ENCODE measurements around the gene PPM1B. TPM values are rescaled to one million over a fixed set of nuclear protein-coding genes. Genes with fewer than 3 reads are reported as not detected.

The PPM1B gene
- total and polyA plus RNA-seq, 2 of the 8 experiments (the other 6 are each of a cell fraction or from before 2014, with no cell fraction given): 43.6 to 126 TPM

DNA sequence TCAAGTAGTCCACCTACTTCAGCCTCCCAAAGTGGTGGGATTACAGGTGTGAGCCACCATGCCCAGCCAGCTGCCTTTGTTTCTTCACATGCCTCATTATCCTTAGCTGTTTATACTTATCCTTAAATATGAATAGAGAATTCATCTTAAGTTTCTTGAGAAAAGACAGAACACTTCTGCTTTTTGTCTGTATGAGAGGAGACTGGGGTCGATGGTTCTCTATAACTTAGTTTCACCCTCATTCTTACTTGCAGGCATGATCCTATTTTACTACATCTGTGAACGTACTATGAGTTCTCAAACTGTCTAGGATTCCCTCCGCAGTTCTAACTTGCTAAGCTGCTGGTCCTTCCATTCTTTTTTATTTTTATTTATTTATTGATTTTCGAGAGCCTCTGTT, 20.4 kb downstream of the PPM1B start:
- H3K18ac ChIP-seq (ENCODE audit: extremely low read depth, low read length): no peak overlapping the region
- no peaks in the 10 kb centered on the region for H3K27me3 ChIP-seq (replicated peaks in 1 of 4; ENCODE audit: control insufficient read depth in 3 of 4, extremely low read depth in 1 of 4, insufficient read depth in 3 of 4, low read length in 3 of 4)
- H3K23ac ChIP-seq (ENCODE audit: insufficient read length): no peak overlapping the region
- CTCF ChIA-PET (ENCODE audit: partially characterized antibody): no interaction called here
- H4K20me1 ChIP-seq (replicated peaks in 1 of 2; ENCODE audit: control insufficient read depth in 1 of 2, insufficient read depth in 2 of 2, low read length in 2 of 2): peaks cover 8% of the 10 kb centered on the region in 2 experiments
- DNase-seq (ENCODE audit: low read depth in 1 of 2, low spot score in 2 of 2) (no peak), FAIRE-seq (no peak)
- no peak overlapping the region for H2BK5ac ChIP-seq (ENCODE audit: low read depth, low read length)
- H3K36me3 ChIP-seq (ENCODE audit: control insufficient read depth in 2 of 4, insufficient read depth in 4 of 4, low read length in 3 of 4): peaks cover 0 to 4% (median 2%) of the 10 kb centered on the region in 4 experiments; a peak in 3 of 8 replicates
- WGBS, 2 experiments (ENCODE audit: extremely low coverage in 1 of 2, insufficient coverage in 1 of 2, insufficient read length in 1 of 2, insufficient replicate concordance in 2 of 2, low coverage in 1 of 2, low lambda C conversion rate in 2 of 2, missing lambda C conversion rate in 1 of 2): 95% methylated on average over 4 of the region's 4 CpGs; no CpG with 5 or more reads in 1 of the 2 experiments
- H3K4ac ChIP-seq (replicated peaks; ENCODE audit: insufficient read length, low read depth, low read length): no peak overlapping the region
- H4K91ac ChIP-seq (replicated peaks; ENCODE audit: insufficient read length, low read length): no peak overlapping the region
- H3K14ac ChIP-seq (ENCODE audit: insufficient read length): no peak overlapping the region
- POLR2A ChIA-PET (ENCODE audit: partially characterized antibody): interaction anchor here (0.6 to 3.1 kb wide), 2 partner anchors 18 to 67 kb away, joined by 3 to 7 read pairs; no protein-coding TSS in a partner anchor
- no peak overlapping the region for H2AFZ ChIP-seq (ENCODE audit: low read length)
- H3K4me3 ChIP-seq (ENCODE audit: extremely low read depth in 1 of 4, insufficient read depth in 2 of 4, low read depth in 3 of 4, low read length in 4 of 4): no peak overlapping the region
- no peak overlapping the region for H2BK120ac ChIP-seq (replicated peaks; ENCODE audit: low read depth, low read length)
- H3K4me1 ChIP-seq (replicated peaks in 1 of 4; ENCODE audit: control insufficient read depth in 3 of 4, insufficient read depth in 4 of 4, low read length in 3 of 4): peaks cover 0 to 4% (median 2%) of the 10 kb centered on the region in 4 experiments; a peak in 3 of 7 replicates
- H3K23me2 ChIP-seq (ENCODE audit: low read depth, low read length): no peaks in the 10 kb centered on the region
- H2AK5ac ChIP-seq (ENCODE audit: low read depth, low read length): no peak overlapping the region
- H3K56ac ChIP-seq (replicated peaks; ENCODE audit: insufficient read length, low read depth, low read length): no peak overlapping the region
- H3K79me2 ChIP-seq (ENCODE audit: control insufficient read depth in 1 of 2, insufficient read depth in 2 of 2, low read length in 2 of 2): peaks cover 36 to 100% of the 10 kb centered on the region in 2 experiments; a peak in 3 of 4 replicates
- no peak overlapping the region for H2BK15ac ChIP-seq (ENCODE audit: low read length)
- H3K9ac ChIP-seq (replicated peaks in 1 of 4; ENCODE audit: extremely low read depth in 1 of 4, low read depth in 3 of 4, low read length in 3 of 4): no peak overlapping the region
- no peak overlapping the region for H4K8ac ChIP-seq (ENCODE audit: extremely low read depth, insufficient read depth, low read length)
- H3K9me3 ChIP-seq (ENCODE audit: insufficient read depth in 2 of 2, low read depth in 1 of 2, low read length in 1 of 2): no peaks in the 10 kb centered on the region
- no peak overlapping the region for H4K5ac ChIP-seq (ENCODE audit: insufficient read length, low read depth, low read length)
- no peak overlapping the region for H2BK20ac ChIP-seq (ENCODE audit: low read length)
- no peak overlapping the region for H2BK12ac ChIP-seq (ENCODE audit: low read depth, low read length)
- H3K27ac ChIP-seq (ENCODE audit: low read depth, low read length): no peak overlapping the region
- H3K79me1 ChIP-seq (ENCODE audit: low read depth, low read length): peaks cover 2% of the 10 kb centered on the region; the same call in 1 of the 2 replicates
- no peak overlapping the region for H3K4me2 ChIP-seq (ENCODE audit: insufficient read depth in 1 of 2, low read depth in 2 of 2, low read length in 2 of 2)
- no peak for TF ChIP-seq RFX5 (IDR thresholded peaks at IDR 0.05; ENCODE audit: borderline replicate concordance, low read depth, low read length)
- TF ChIP-seq EZH2 (IDR thresholded peaks at IDR 0.05; ENCODE audit: low read depth, low read length, severe bottlenecking): no peak
- no peak for TF ChIP-seq CTBP2 (IDR thresholded peaks at IDR 0.05; ENCODE audit: borderline replicate concordance, insufficient read depth, insufficient read length, low read length)
- TF ChIP-seq RBBP5 (IDR thresholded peaks at IDR 0.05; ENCODE audit: borderline replicate concordance, low read depth, low read length): no peak
- no peak for TF ChIP-seq YY1 (IDR thresholded peaks at IDR 0.05; ENCODE audit: low read depth, low read length)
- no peak for TF ChIP-seq PHF8 (conservative IDR thresholded peaks at IDR 0.05; ENCODE audit: low read depth, low read length)
- TF ChIP-seq SAP30 (IDR thresholded peaks at IDR 0.05; ENCODE audit: insufficient read depth, insufficient replicate concordance, low read length): no peak
- TF ChIP-seq, protein P1, sequence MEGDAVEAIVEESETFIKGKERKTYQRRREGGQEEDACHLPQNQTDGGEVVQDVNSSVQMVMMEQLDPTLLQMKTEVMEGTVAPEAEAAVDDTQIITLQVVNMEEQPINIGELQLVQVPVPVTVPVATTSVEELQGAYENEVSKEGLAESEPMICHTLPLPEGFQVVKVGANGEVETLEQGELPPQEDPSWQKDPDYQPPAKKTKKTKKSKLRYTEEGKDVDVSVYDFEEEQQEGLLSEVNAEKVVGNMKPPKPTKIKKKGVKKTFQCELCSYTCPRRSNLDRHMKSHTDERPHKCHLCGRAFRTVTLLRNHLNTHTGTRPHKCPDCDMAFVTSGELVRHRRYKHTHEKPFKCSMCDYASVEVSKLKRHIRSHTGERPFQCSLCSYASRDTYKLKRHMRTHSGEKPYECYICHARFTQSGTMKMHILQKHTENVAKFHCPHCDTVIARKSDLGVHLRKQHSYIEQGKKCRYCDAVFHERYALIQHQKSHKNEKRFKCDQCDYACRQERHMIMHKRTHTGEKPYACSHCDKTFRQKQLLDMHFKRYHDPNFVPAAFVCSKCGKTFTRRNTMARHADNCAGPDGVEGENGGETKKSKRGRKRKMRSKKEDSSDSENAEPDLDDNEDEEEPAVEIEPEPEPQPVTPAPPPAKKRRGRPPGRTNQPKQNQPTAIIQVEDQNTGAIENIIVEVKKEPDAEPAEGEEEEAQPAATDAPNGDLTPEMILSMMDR (IDR thresholded peaks at IDR 0.05; ENCODE audit: control extremely low read depth in 1 of 3, insufficient read depth in 1 of 3, low read depth in 1 of 3, low read length in 3 of 3): no peak
- no peak for TF ChIP-seq JUND (IDR thresholded peaks at IDR 0.05; ENCODE audit: low read length)
- no peak for TF ChIP-seq RXRA (IDR thresholded peaks at IDR 0.05; ENCODE audit: insufficient read depth, low read depth, low read length)
- no peak for TF ChIP-seq MAFK (IDR thresholded peaks at IDR 0.05; ENCODE audit: low read depth, low read length)
